Breast epithelium (tissue), 4 donors: ENCODE data around the gene LRP1. TPM values are rescaled to one million over a fixed set of nuclear protein-coding genes. Genes with fewer than 3 reads are reported as not detected.
A peak's percentile ranks its signal among the peaks of the same experiment; 100 is the strongest.

Source experiments
- DNase-seq, 2 donors: peaks; one replicate each; pipeline ENCODE4 v3.0.0-alpha.2; 2019; ENCODE audit warnings: low spot score in 2 of 2
- H3K27ac ChIP-seq, 2 donors: fragments of 200-600 bp; sonication (generic) in 1 of 2; one replicate each; pipeline ENCODE4 v1.5.1; 2016 to 2019; ENCODE audit warnings: mild to moderate bottlenecking in 1 of 2
- H3K27me3 ChIP-seq, 2 donors: fragments of 200-600 bp; sonication (generic) in 1 of 2; one replicate each; pipeline versions ENCODE4 v1.5.1 to v1.6.0; 2017 to 2019; ENCODE audit warnings: control low read depth in 1 of 2, mild to moderate bottlenecking in 1 of 2
- H3K36me3 ChIP-seq: fragments of 200-600 bp; one replicate; pipeline ENCODE4 v1.5.1; 2019
- H3K4me1 ChIP-seq, 2 donors: fragments of 200-600 bp; sonication (generic); one replicate each; pipeline ENCODE4 v1.5.1; 2016 to 2019; ENCODE audit warnings: control low read depth in 1 of 2
- H3K4me3 ChIP-seq, 3 donors: fragments of 200-600 bp; sonication (generic); 1 replicate in 2 of 3; 2 replicates in 1 of 3; pipeline ENCODE4 v1.5.1; 2016 to 2019; ENCODE audit warnings: mild to moderate bottlenecking in 3 of 3, moderate library complexity in 2 of 3
- H3K9me3 ChIP-seq, 2 donors: fragments of 200-600 bp; sonication (generic) in 1 of 2; one replicate each; pipeline ENCODE4 v1.5.1; 2016 to 2019; ENCODE audit warnings: control low read depth in 1 of 2
- CTCF ChIP-seq, 3 donors: fragments of 450-650 bp; IDR thresholded peaks; one replicate each; pipeline ENCODE4 v1.5.1; 2016 to 2017; ENCODE audit warnings: antibody characterized with exemption in 3 of 3, mild to moderate bottlenecking in 3 of 3, moderate library complexity in 3 of 3
- POLR2A ChIP-seq: fragments of 450-650 bp; IDR thresholded peaks from one replicate; pipeline ENCODE4 v1.6.1; 2016; ENCODE audit warnings: antibody characterized with exemption, mild to moderate bottlenecking, moderate library complexity
- POLR2AphosphoS5 ChIP-seq, 3 donors: sonication (generic); formaldehyde crosslinking; IDR thresholded peaks; one replicate each; pipeline ENCODE4 v1.6.1; 2017; ENCODE audit warnings: antibody characterized with exemption in 3 of 3
- intact Hi-C: fragments of 100-400 bp; cut with DNase I; formaldehyde crosslinking; loops from one replicate; pipeline ENCODE4 v1.15.1; 2023; ENCODE audit warnings: low total_unique reads
- total RNA-seq, 3 donors: library from RNA; depleted of rRNA; stranded (reverse); fragments of >200 nt; gene quantifications; one replicate each; pipeline ENCODE4 v1.1.0, GENCODE V29; 2016

LRP1 gene
- total RNA-seq, 3 donors from 2014 or later, result 102 to 894 (median 240) TPM

DNA sequence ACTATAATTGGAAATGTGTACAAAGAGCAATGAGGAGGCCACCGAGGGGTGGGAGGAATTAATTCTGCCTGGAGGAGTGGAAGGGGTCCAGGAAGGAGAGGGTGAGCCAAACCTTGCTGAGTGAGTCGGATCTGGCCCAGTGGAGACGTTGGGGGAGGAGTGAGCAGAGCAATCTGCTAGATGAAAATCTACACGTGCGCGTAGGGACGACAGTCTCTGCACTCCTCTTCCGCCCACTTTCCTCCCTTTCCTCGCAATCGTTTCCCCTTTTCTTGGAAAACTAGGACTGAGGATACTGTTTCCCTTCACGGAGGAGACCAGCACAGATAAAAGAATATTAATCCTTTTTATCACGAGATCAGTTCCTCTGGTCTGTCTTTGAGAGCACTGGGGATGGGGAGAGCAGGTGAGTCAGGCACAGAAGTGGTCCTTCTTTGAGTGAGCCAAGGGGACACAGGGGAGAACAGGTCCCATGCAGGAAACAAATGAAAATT lies 42.2 kb upstream of the LRP1 start:
- no peak for DNase-seq
- Histone ChIP-seq H3K36me3 (no peaks in the 10 kb centered on the region), H3K9me3 (no peaks in the 10 kb centered on the region), H3K4me1 (peaks cover 10 to 15% of the 10 kb centered on the region in 2 donors), H3K27ac (peak overlapping the region; percentile 99 to 100), H3K27me3 (no peaks in the 10 kb centered on the region), H3K4me3 (peak overlapping the region; percentile 67 to 93 (median 86))
- TF ChIP-seq POLR2AphosphoS5 (IDR thresholded peaks at IDR 0.05) (no peak), POLR2A (no peak), CTCF (IDR thresholded peaks at IDR 0.05) (no peak)
- intact Hi-C loops, result loop anchor here (5.0 kb wide), 1 partner anchor 436 kb away; the partner anchor contains the start of genes DDIT3 and MBD6

DNA sequence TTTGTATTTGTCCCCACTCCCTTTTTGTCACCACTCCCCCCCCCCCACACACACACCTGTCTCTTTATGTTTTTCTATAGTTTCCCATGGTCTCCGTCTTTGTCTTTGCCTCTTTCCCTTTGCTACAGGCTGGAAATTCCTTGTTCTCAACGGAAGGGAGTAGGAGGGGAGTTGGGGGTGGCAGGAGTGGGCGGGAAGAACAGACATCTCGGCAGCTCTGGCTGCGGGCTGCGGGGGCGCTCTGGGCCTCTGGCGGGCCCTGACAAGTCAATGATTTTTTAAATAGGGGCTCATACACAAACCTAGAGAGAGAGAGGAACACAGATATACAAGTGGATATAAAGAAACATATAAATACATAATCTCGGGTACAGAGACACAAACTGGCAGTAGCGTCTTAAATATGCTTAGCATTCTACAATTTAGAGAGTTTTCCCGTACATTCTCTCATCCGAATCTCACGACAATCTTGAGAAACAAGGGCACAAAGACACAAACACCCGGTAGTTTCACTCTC lies 41.7 kb upstream of the LRP1 start:
- H3K36me3 ChIP-seq, result no peaks in the 10 kb centered on the region
- peak overlapping the region; percentile 99 to 100 for H3K27ac ChIP-seq
- peak overlapping the region; percentile 67 to 93 (median 86) for H3K4me3 ChIP-seq
- no peaks in the 10 kb centered on the region for H3K9me3 ChIP-seq
- DNase-seq, result peak in 1 of 2 donors; percentile 65
- no peaks in the 10 kb centered on the region for H3K27me3 ChIP-seq
- H3K4me1 ChIP-seq, result peaks cover 13 to 15% of the 10 kb centered on the region in 2 donors
- intact Hi-C loops, result loop anchor here (5.0 kb wide), 1 partner anchor 436 kb away; the partner anchor contains the start of genes DDIT3 and MBD6
- TF ChIP-seq CTCF (IDR thresholded peaks at IDR 0.05) (peak in 1 of 3 donors; percentile 23), POLR2AphosphoS5 (IDR thresholded peaks at IDR 0.05) (no peak), POLR2A (no peak)

DNA sequence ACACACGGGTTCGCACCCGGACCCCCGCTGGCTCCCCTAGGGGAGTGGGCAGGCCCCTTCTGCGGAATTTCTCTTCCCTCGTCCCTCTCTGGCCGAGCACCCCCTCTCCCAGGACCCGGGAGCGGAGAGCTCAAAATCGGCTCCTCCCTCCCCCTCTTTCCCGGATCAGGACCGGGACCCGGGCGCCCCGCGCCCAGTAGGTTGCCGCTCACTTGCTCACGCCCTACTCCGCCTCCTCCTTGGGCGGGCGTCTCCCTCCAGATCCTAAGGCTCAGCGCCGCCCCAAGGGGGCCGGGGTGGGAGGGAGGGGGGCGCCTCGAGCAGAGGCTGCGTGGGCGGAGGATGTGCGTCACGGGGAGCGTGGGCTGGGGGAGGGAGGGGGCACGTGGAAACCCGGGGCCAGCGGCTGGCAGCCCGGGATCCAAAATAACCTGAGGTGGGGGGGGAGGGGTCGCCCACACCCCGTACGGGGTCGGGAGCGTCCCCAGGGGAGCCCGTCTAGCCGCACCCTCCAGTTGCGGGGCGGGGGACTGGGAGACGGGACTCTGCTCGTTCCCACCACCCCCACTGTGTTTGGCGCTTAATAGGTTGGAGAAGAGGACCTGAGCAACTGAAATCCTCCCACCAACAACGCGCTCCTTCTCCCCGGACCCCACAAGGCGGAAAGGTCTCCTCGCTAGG lies 41.1 kb upstream of the LRP1 start:
- no peaks in the 10 kb centered on the region for H3K27me3 ChIP-seq
- intact Hi-C loops, result loop anchor here (5.0 kb wide), 1 partner anchor 435 kb away; the partner anchor contains the start of genes DDIT3 and MBD6
- no peaks in the 10 kb centered on the region for H3K36me3 ChIP-seq
- H3K4me1 ChIP-seq, result peaks cover 13 to 15% of the 10 kb centered on the region in 2 donors
- DNase-seq, result peak; percentile 92 to 93
- H3K4me3 ChIP-seq, result peak overlapping the region; percentile 67 to 93 (median 86)
- peak; percentile 85 for TF ChIP-seq POLR2A
- TF ChIP-seq CTCF (IDR thresholded peaks at IDR 0.05), result no peak
- TF ChIP-seq POLR2AphosphoS5 (IDR thresholded peaks at IDR 0.05), result peak; percentile 13 to 63 (median 60)
- H3K27ac ChIP-seq, result peak overlapping the region; percentile 99 to 100
- H3K9me3 ChIP-seq, result no peaks in the 10 kb centered on the region

GRCh38 chr12:57087691-57088353 lies 40.5 kb upstream of the LRP1 start:
- intact Hi-C loops, result loop anchor here (5.0 kb wide), 1 partner anchor 434 kb away; the partner anchor contains the start of genes DDIT3 and MBD6
- Histone ChIP-seq H3K4me1 (peaks cover 13 to 16% of the 10 kb centered on the region in 2 donors), H3K4me3 (peak overlapping the region; percentile 67 to 93 (median 86)), H3K9me3 (no peaks in the 10 kb centered on the region), H3K36me3 (no peaks in the 10 kb centered on the region), H3K27ac (peak overlapping the region; percentile 99 to 100), H3K27me3 (no peaks in the 10 kb centered on the region)
- peak in 1 of 3 donors; percentile 46 for TF ChIP-seq POLR2AphosphoS5 (IDR thresholded peaks at IDR 0.05)
- no peak for TF ChIP-seq CTCF (IDR thresholded peaks at IDR 0.05)
- no peak for TF ChIP-seq POLR2A
- DNase-seq, result peak; percentile 87 to 91
